Measurements from ENCODE around the gene STS.

Gene STS

DNA sequence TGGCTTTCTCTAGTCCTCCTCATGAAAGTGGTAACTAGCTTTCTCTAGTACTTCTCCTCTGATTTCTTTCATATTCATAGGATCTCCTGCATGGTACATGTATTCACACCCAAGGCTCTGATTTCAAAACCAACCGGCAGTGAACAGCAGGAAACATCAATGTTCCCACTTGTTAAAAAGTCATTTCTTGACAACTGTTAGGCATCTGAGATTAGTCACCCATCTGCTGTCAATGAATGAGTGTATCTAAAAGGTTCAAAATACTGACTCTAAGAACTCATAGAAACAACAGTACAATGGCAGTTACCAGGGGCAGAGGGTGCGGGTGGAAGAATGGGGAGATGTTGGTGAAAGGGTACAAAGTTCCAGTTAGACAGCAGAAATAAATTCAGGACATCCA, 31.9 kb downstream of the STS start:
- no peak for DNase-seq (ENCODE audit: low read depth)

DNA sequence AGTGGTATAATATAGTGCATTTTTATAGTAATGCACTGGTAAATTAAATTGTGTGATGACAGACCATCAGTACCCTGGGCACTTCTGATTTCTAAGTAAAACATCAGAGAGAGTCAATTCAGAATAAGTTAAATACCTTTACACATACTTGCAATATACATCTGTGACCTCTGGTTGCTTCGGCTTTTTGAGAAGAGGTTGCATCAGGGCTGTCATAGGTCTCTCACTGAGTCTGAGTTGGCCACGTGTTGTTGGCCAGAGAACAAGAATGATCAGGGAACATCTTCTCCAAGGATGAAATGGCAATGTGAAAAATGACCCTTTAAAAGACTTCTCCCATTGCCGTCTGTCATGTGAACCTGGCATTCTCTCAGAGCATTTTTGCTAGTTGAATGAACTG, 37.3 kb downstream of the STS start:
- no peak for DNase-seq (ENCODE audit: low read depth)

DNA sequence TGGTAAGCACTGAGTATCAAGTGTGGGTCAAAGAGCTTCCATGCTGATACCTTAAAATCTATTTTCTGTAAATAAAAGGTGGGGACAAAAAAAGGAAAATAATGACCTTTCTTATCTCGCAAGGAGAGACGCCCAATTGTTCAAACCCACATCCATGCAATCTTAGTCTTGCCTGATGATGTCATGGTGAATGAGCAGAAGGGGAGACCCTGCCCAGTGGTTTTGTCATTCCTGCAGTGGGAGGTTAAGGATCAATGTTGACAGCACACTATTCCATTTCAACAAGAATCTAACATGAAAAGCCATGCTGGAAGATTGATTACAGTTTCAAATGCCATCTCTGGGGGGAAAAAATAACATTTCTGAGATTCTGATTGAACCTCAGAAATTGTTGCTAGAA, 41.2 kb downstream of the STS start:
- DNase-seq (ENCODE audit: low read depth): no peak

DNA sequence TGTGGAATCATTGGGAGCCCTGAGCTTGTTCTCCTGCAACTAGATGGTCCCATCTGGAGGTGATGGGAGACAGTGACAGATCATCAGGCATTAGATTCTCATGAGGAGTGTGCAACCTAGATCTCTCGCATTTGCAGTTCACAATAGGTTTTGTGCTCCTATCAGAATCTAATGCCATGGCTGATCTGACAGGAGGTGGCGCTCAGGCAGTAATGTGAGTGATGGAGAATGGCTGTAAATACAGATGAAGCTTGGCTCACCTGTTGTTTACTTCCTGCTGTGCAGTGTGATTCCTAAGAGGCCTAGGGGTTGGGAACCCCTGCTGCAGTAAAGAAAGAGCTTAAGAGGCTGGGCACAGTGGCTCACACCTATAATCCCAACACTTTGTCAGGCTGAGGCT, 42.6 kb downstream of the STS start:
- no peak for DNase-seq (ENCODE audit: low read depth)

DNA sequence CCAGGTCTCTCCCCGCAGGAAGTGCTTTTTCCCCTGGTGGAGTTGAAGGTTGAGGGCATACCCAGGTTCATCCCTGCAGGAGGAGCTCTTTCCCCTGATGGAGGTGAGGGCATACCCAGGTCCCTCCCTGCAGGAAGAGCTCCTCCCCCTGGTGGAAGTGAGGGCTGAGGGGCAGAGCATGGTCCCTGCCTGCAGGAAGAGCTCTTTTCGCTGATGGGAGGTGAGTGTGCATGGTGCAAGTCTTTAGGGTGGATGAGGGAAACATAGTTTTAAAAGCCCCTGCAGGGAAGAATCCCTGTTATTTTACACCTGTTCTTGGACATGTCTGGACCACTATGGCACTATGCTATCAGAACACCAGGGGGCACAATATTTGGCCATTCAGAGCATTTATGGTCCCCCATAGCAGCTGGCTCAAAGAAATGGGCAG, 44.2 kb downstream of the STS start:
- no peak for DNase-seq (ENCODE audit: low read depth)

DNA sequence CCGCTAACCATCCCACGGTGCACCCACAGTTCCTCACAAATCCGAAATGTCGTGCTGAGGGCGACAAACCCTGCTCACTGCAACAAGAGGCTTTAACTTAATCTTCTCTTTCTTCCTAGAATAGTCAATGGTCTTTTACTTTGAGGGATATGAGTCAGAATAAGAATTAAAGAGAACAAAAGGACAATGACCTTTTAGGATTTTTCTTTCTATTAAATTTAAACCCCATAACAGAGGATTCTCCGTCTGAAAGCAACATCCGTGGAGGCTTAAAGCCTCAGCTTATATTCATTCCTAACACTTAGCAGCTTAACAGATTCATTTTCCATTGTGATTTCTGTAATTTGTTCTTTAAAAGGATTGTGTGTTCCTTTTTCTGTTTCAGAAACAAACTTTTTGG, 45.4 kb downstream of the STS start:
- no peak for DNase-seq (ENCODE audit: low read depth)

DNA sequence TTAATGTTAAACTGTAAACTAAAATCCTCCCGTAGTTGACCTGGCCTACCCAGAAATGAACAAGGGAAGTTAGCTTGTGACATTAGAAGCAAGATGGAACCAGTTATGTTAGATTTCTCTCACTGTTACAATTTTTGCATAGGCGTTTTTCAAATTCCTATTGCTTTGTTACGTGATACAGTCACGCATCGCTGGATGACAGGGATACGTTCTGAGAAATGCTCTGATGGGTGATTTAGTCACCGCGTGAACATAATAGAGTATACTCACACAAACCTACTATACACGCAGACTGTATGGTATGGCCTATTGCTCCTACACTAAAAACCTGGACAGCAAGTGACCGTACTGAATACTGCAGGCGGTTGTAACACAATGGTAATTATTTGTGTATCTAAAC, 47.1 kb downstream of the STS start:
- no peak for DNase-seq (ENCODE audit: low read depth)

Measured in stimulated activated CD4-positive, alpha-beta T cell treated with anti-CD3 and anti-CD28 coated beads, Interleukin-2, amount 100 ng/mL, for 4 hours (primary cell).